GM18517 (cell line): ENCODE data around the gene DEDD.

Source experiments
- ATAC-seq: cut with Tn5 transposase; IDR thresholded peaks from one replicate; pipeline ENCODE4 v1.9.1; 2021; ENCODE audit warnings: mild to moderate bottlenecking, moderate library complexity; ENCODE audit not compliant: unreplicated experiment

DEDD gene

GRCh38 chr1:161077426-161077825 is 55.0 kb downstream of the DEDD start:
- no peak for ATAC-seq

DNA sequence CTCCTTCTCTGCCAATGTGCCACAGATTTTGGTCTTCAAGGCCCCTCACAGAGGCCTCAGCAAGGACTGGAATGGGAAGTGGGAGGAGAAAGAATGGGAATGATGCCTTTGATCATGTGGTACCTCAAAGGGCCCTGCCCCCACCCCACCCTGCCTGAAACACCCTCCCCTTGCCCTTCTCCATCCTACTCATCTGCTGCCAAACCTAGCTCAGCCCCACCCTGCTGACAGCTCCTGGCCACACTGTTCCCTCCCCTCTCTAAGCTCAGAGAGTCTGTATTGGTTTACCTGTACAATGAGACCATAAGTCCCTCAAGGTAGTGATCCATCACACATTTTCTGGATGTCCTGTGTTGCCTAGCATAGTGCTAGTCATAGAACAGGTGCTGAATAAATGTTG is 56.1 kb downstream of the DEDD start:
- ATAC-seq = no peak

DNA sequence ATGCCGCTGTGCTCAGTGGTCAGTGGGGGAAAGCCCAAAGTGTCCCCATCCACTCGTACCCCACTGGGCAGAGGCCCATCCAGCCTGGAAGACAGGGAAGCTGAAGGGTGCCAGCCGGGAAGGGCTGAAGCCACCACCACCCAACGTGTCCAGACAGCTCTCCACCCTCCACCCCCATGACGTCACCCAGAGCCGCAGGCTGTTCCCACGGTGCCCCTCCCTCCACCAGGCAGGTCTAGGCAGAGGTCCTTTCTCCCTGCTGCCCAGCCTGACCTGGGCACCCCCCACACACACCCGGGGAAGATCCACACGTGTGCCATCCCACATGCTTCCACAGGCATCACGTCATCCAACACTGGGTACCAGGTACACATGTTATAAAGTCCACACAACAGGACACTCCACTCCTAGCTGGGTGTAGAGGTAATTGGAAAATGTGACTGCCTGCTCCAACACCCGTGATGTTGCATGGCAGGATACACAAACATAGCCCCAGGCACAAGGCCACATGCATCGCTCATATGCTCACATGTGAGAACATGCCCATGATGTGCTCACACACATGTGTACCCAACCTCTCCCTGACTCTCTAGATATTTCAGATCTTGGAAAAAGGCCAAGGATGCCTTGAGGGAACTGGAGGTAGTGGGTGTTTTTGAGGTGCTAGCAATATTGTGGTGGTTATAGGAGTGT is 57.6 kb downstream of the DEDD start:
- ATAC-seq = no peak

- no peak for ATAC-seq
Observed at GRCh38 chr1:161073474-161074121, 58.9 kb downstream of the DEDD start.

- ATAC-seq = no peak
Observed at GRCh38 chr1:161072751-161073449, 59.6 kb downstream of the DEDD start.

GRCh38 chr1:161071886-161072371 is 60.5 kb downstream of the DEDD start:
- no peak for ATAC-seq
